IPS-11a (cell line): ENCODE data around the gene GLT8D2.
A peak's percentile ranks its signal among the peaks of the same experiment; 100 is the strongest.

Source experiments
- H3K4me3 ChIP-seq: one replicate; pipeline ENCODE4 v1.5.1; 2013; ENCODE audit warnings: low read depth, low read length, control low read depth

Gene GLT8D2, protein sequence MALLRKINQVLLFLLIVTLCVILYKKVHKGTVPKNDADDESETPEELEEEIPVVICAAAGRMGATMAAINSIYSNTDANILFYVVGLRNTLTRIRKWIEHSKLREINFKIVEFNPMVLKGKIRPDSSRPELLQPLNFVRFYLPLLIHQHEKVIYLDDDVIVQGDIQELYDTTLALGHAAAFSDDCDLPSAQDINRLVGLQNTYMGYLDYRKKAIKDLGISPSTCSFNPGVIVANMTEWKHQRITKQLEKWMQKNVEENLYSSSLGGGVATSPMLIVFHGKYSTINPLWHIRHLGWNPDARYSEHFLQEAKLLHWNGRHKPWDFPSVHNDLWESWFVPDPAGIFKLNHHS

DNA sequence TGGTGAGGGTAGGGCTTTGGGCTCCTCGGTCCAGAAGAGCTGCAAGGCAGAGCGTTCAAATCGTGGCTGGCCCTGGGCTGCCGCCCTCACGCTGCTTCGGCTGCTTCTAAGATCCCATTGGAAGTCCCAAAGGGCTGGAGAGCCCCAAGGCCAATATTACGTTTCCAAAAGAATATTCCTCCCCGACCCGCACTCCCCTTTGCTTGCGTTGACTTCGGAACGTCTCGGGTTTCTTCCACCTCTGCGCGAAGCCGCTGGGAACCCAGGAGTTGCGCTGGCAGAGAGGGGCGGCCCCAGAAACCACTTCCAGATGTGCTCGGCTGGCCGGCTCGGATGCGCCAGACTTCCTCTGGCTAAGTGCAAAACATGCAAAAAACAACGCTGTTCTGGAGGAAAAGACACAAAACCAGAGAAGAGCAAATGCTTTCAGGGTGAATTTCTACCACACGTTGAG lies at the start of gene GLT8D2:
Gene GLT8D2 (minus strand): TSS at position 285 of the 454 bp plus-strand sequence. CDS start 30,539 bp downstream, outside the sequence.
- H3K4me3 ChIP-seq, result peak within 1 kb of the TSS; percentile 45

DNA sequence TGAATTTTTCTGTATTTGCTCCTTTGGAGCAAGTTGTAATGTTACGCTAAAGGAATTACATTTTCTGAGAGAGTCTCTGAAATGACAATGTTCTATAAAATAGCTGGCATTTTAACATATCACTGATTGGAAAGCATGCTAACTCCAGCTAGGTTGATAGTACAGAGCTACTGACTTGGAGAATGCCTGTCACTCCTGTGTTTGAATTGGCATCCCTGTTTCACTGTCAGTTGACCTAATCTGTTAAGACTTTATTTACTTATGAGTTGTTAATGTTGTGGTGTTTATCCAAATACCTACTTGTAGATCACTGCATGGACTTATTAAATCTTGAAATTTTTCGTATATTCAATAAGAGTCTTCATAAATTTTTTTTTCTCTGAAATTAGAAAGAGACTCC lies 48.0 kb upstream of the GLT8D2 start:
- no peak overlapping the region for H3K4me3 ChIP-seq

DNA sequence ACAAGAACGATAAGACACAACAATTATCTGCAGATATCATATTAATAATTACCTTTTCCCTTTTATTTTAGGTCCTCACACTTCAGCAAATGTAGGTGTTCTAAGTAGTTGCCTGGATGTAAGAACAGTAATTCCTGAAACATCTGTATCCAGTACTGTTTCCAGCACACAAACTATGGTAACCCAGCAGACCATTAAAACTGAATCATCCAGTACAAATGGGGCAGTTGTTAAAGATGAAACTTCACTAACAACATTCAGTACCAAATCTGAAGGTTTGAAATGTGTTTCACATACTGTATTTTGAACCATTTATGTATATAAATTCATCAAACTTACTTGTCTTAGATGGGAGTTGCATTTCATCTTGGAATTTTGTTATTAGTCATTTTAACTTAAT lies 45.3 kb upstream of the GLT8D2 start:
- no peak overlapping the region for H3K4me3 ChIP-seq

DNA sequence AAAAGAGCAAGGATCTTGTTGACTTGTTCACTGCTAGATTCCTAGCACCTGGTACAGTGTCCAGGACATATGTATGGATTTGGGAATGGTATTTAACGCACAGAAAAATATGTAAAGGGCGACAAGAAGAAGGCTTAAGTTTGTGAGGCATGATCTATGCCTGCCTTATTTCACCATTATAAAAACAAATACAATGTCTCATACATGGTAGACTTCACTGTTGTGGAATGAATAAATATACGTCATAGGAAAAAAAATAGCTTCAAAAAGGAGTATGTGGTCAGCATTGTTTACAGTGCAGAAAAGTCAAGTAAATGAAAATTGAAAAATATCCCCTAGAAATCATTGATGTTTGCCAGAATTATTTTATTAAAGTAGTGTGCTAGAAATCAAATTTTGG lies 44.3 kb upstream of the GLT8D2 start:
- no peak overlapping the region for H3K4me3 ChIP-seq

DNA sequence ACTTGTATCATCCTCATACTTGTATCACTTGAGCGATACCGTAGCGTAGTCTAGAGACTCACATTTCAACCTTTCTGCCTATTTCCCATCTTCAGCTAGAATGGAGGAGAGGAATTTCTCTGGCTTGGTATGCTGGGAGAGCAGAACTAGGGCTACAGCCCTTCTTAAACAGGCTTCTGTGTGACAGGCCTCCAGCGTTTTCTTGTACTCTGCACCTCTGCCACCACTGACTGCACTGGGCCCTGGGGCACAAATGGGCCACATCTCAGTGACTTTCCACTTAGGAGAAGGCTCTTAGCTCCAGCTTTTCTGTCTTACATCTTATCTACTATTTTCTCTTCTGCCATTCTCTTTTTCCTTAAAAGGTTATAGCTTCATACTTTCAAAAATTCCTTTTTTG lies 41.1 kb upstream of the GLT8D2 start:
- H3K4me3 ChIP-seq, result no peak overlapping the region

DNA sequence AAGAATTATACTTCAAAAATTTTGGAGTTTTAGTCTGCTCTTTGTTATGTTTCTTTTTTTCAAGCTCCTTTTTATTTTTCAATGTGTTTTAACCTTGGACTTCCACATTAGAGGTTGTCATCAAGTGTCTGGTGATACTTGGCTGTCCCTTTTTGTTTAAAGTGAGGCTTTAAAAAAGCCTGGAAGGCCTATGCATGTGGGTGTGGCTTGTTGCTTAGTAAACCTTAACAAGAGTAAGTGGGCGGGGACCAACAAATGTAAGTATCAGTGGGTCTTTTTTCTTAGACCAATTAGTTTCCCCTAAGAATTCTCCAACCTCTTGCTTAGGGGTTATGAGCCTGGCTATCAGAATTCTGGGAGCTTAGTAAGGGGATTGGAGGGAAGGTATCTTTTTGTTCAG lies 40.7 kb upstream of the GLT8D2 start:
- no peak overlapping the region for H3K4me3 ChIP-seq

DNA sequence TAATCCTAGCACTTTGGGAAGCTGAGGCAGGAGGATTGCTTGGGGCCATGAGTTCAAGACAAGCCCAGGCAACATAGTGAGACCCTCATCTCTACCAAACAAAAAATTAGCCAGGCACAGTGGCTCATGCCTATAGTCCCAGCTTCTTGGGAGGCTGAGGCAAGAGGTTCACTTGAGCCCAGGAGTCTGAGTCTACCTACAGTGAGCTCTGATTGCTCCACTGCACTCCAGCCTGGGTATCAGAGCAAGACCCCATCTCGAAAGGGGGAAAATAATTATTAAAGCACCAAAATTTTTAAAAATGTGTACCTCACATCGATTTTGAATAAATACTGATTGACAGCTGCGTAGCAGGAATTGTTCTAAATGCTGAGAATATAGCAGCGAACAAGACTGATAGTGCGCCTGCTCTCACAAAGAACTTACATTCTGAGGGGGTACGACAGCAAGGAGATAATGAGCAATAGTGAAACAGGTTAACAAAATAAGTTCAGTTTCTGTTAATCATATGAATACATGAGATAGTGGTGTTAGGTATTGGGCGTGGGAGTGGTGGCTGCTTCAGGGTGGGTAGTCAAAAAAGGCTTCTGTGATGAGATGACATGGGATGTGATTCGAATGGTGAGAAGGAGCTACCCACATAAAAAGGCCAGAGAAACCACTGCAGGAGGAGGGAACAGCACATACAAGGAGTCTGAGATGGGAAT lies 33.9 kb upstream of the GLT8D2 start:
- H3K4me3 ChIP-seq, result no peak overlapping the region

DNA sequence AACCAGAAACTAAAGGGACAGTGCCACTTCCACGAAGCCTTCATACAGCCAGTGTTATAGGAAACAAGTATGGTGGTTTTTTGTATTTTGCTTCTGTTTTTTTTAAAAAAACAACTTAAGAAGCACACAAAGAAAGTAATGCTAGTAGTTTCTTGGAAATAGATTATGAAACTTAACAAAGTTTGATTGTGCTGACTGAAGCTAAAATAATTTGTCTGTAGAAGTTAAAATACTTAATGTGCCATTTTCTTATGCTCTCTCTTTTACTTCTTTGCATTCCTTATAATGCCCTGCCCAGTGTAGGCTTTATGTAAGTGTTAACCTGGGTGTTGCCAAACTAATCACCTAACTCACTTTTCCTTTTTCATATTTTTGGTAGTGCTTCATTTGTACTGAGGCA lies 30.8 kb upstream of the GLT8D2 start:
- H3K4me3 ChIP-seq, result no peak overlapping the region

DNA sequence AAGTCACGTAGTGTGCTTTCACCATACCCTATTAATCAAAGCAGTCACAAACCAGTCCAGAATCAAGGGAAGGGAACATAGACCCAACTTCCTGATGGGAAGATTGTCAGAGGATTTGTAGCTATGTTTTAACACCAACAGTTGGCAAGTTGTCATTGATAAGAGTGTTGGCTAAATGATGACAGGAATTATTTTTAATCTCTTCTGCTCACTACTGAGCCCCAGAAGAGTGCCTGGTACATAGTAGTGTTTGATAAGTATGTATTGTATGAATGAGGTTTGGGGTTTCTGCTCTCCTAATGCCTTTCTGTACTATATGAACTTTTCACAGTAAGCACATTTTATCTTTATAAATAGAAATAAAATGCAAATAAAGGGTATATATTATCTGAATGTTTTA lies 29.0 kb upstream of the GLT8D2 start:
- H3K4me3 ChIP-seq, result no peak overlapping the region

DNA sequence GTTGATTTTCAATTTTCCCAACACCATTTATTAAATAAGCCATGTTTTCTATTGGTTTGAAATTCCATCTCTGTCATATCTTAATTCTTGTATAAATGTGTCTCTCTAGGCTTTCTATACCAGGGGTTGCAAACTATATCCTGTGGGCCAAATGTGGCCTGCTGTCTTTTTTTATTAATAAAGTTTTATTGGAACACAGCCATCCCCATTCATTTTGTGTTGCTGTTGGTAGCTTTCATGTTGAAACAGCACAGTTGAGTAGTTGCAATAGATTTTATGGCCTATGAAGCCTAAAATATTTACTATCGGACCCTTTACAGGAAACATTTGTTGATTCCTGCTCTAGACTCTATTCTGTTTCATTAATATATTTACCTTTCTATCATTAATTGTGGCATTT lies 23.7 kb upstream of the GLT8D2 start:
- H3K4me3 ChIP-seq, result no peak overlapping the region

DNA sequence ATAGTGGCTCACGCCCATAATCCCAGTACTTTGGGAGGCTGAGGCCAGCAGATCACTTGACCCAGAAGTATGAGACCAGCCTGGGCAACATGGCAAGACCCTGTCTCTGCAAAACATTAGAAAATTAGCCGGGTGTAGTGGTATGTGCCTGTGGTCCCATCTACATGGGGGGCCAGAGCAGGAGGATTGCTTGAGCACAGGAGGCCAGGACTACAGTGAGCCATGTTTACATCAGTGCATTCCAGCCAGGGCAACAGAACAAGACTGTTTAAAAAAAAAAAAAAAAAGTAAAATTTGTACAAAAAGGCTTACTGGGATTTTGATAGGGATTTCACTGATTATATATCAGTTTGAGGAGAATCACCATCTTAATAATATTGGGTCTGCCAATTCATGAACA lies 22.1 kb upstream of the GLT8D2 start:
- H3K4me3 ChIP-seq, result no peak overlapping the region

DNA sequence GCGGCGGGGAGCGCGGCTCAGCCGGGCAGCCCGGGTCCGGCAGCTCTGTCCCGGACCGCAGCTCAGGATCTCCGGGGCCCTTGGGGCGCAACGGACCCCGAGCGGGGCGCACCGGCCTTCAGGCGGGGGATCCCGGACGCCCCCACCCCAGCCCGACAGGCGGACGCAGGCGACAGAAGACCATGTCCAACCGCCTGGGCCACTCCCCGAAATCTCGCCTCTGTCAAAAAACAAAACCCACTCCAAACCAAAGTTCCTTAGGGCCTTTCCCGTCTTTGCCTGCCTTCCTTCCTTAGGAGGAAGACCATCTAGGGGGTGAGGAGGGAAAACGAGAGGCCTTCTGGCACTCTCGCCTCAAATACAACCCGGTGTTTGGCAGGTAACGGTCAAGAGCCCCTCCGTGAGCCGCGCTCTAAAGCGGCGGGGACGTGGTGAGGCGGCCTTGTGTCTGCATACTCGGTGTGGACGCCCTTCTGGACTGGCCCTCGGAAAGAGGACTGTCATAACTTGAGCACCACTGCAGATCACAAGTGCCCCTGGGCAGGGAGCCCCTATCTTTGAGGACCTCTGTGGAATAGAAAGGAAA lies 14.9 kb upstream of the GLT8D2 start:
- H3K4me3 ChIP-seq, result peak overlapping the region; percentile 73

DNA sequence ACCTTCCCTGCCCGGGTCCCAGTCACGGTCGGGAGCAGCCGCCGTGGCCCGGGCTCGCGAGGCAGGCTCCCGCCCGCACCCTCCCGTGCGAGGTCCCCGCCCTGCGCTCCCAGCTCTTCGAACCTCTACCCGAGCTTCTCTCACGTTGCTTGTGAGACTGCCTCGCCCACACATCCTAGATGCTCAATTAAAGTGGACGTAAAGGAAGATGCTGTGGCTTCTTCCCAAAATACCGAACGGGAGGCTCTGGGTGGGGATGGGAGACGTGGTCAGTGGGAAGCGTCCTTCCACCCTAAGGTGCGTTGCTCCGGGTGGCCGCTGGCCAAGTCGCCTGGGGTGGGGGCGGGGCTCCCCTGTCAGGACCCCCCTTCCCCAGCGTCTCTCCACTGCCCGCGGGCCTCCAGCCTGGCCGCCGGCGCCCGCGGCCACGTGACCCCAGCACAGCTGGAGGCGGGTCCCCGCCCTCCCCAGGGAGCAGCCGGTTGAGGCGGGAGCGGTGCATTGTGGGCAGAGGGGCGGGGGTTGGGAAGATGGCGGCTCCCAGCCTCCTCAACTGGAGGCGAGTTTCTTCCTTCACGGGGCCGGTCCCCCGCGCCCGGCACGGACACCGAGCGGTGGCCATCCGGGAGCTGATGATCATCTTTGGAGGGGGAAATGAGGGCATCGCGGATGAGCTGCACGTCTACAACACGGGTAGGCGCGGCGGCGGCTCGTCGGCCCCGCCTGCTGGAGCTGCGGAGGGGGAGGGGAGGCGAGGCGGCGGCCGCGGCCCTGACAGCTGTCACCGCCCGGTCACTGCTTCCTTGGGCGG lies 14.2 kb upstream of the GLT8D2 start, which contains the start of gene HCFC2:
Gene HCFC2 (plus strand): TSS at position 501 of the 811 bp plus-strand sequence. CDS start 30 bp downstream, at position 531.
- H3K4me3 ChIP-seq, result peak within 1 kb of the TSS; percentile 73

DNA sequence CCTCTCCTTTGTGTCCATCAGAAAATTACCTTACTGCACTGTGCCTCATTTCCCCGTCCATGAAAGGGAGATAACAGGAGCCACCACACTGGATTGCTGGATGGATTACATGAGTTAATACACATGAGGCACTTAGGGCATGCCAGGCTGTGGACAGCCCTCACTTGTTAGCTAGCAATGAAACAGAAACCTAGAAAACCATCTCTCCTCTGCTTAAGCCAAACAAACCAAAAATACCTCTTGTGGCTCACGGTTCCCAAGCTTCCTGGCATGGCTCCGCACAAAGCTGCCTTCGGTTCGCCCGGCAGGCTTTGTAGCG lies 13.7 kb upstream of the GLT8D2 start:
- peak overlapping the region; percentile 73 for H3K4me3 ChIP-seq

DNA sequence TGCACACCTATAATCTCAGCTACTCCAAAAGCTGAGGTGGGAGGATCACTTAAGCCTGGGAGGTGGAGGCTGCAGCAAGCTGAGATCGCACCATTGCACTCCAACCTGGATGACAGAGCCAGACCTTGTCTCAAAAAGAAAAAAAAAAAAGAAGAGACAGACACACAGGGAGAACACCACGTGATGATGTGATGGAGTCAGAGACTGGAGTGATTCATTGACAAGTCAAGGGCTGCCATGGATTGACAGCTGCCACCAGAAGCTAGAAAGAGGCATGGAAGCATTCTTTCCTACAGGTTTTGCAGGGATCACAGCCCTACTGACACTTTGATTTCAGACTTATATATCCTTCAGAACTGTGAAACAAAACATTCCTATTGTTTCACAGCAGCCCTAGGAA lies 10.8 kb upstream of the GLT8D2 start:
- H3K4me3 ChIP-seq, result no peak overlapping the region

DNA sequence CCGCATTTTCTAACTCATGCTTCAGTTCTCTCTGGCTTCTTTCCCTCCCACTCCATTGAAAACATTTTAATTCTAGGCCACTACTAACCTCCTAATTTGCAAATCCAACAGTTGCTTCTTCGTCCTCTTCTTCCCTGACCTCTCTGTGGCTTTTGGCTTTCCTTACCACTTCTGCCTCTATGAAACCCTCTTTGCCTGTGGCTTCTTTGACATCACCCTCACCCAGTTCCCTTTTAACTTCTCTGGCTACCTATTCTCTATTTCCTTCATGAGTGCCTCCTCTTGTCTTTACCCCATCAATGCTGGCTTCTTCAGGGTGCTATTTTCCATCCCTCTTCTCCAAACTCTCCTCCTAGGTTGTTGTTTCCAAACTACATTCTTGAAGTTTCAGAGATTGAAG lies 10.0 kb upstream of the GLT8D2 start:
- H3K4me3 ChIP-seq, result no peak overlapping the region

DNA sequence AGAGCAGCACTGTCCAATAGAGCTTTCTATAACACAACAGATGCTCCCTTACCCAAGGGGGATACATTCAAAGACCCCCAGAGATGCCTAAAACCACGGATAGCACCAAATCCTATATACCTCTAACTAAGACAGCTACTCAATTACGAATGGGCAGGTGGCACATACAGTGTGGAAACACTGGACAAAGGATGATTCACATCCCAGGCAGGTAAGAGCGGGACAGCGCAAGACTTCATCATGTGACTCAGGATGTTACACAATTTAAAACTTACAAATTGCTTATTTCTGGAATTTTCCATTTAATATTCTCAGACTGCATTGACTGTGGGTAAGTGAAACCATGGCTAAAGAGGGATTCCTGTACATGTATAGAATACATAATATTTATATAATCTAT lies 8.8 kb upstream of the GLT8D2 start:
- no peak overlapping the region for H3K4me3 ChIP-seq

DNA sequence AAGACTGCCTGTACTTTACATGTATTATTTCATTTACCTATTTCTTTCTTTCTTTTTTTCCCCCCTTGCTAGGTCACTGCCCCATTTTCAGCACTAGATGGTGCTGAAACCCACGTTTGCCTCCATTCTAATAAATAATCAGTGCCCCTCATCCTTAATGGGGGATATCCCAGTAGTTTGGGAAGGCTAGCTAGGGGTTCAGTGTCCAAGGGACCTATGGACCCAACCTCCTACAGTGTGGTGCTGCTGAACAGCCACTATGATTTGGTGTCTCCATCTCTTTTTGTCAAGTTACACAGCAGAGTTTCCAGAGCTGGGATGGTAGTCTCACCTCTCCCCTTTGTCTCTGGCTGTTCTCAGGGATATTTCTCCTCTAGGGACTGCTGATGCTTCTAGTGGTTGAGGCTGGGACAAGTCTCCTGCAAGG lies 7.8 kb upstream of the GLT8D2 start:
- no peak overlapping the region for H3K4me3 ChIP-seq

DNA sequence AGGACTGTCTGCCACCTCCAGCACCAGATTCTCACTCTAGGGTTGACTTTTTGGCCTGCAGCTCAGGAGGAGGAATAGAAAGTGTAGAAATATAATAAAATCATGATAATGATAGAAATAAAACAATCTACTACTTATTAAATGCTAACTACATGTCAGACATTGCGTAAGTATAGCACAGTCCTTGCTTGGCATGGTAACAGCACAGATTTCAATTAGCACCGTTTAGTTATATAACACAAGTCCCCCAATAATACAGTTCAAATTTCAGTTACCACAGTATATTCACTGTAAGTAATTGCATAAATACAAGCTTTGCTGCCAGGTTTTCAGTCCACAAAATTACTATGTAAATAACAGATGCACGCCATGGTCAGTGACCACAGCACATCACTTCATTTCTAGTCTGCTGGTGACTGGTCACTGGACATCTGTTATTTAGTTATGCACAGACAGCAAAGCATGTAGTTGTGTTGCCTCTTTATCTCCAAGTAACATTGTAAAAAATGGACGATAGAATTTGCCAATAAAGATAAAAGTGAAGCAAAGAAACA lies 6.5 kb upstream of the GLT8D2 start:
- H3K4me3 ChIP-seq, result no peak overlapping the region

DNA sequence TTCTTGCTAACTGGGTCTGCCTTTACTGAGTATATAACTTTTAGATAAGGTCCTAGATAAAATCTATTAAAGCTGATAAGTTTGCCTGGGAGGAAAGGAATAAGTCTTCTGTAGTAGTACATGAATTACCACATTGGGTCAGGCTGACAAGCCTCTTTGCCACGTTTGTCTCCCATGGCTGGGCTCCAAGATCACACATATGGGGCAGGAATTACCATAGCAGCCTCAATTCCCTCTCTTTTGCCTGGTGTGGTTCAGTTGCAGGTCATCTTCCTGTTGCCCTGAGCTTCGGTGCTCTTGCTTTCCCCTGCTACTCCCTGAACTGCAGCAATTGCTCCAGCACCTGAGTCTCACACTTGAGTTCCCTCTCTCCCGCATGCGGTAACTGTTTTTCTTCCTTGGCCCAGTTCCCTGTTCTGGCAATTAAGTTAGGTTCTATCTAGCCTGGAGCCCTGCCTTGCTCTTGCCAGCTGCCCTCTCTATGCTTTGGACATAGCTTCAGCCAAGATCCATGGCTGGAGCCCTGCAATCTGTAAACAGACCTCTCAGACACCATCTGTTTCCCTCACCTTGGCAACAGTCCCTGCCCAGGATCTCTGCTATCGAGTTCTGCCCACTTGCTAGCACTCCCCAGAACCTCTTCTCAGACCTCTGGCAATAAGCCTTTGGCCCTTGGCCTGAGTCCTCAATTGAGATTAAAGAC lies 5.8 kb upstream of the GLT8D2 start:
- H3K4me3 ChIP-seq, result no peak overlapping the region
